ENCODE results near the gene CEP55.

The CEP55 gene

DNA sequence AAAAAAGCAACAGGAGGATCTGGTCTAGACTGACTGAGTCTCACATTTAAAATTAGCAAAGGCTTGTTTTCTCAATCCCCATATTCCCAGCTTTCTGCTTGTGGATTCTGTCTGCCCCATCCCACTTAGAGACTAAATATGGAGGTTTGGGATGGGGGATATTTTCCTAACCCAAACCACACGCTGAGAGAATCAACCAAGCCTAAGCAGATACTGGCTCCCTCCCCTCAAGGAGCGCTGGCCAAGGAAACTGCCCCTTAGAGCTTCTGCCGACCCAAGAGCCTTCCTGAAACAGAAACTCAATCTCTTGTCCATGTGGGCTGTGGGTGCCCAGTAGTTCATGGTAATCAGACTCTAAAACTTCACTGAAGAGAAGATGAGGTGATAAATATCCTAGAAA, 74.0 kb downstream of the CEP55 start:
- H3K27ac ChIP-seq (replicated peaks) = no peak overlapping the region
- H3K27me3 ChIP-seq (ENCODE audit: insufficient read depth, poor library complexity, severe bottlenecking) = no peaks in the 10 kb centered on the region
- TF ChIP-seq GABPA (IDR thresholded peaks at IDR 0.05; ENCODE audit: low read depth) (no peak), CTCF (IDR thresholded peaks at IDR 0.05; ENCODE audit: insufficient read depth, low read length) (no peak), SPI1 (IDR thresholded peaks at IDR 0.05; ENCODE audit: borderline replicate concordance, low read depth) (no peak), POLR2AphosphoS5 (IDR thresholded peaks at IDR 0.05; ENCODE audit: low read depth) (no peak)
- TF ChIP-seq, protein P1, sequence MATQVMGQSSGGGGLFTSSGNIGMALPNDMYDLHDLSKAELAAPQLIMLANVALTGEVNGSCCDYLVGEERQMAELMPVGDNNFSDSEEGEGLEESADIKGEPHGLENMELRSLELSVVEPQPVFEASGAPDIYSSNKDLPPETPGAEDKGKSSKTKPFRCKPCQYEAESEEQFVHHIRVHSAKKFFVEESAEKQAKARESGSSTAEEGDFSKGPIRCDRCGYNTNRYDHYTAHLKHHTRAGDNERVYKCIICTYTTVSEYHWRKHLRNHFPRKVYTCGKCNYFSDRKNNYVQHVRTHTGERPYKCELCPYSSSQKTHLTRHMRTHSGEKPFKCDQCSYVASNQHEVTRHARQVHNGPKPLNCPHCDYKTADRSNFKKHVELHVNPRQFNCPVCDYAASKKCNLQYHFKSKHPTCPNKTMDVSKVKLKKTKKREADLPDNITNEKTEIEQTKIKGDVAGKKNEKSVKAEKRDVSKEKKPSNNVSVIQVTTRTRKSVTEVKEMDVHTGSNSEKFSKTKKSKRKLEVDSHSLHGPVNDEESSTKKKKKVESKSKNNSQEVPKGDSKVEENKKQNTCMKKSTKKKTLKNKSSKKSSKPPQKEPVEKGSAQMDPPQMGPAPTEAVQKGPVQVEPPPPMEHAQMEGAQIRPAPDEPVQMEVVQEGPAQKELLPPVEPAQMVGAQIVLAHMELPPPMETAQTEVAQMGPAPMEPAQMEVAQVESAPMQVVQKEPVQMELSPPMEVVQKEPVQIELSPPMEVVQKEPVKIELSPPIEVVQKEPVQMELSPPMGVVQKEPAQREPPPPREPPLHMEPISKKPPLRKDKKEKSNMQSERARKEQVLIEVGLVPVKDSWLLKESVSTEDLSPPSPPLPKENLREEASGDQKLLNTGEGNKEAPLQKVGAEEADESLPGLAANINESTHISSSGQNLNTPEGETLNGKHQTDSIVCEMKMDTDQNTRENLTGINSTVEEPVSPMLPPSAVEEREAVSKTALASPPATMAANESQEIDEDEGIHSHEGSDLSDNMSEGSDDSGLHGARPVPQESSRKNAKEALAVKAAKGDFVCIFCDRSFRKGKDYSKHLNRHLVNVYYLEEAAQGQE (IDR thresholded peaks at IDR 0.05; ENCODE audit: insufficient replicate concordance, low read depth) = no peak
- no peak overlapping the region for H3K4me3 ChIP-seq (replicated peaks; ENCODE audit: insufficient read depth, low read length)
- DNase-seq (ENCODE audit: low read depth in 1 of 2, low spot score in 1 of 2) = no peak

DNA sequence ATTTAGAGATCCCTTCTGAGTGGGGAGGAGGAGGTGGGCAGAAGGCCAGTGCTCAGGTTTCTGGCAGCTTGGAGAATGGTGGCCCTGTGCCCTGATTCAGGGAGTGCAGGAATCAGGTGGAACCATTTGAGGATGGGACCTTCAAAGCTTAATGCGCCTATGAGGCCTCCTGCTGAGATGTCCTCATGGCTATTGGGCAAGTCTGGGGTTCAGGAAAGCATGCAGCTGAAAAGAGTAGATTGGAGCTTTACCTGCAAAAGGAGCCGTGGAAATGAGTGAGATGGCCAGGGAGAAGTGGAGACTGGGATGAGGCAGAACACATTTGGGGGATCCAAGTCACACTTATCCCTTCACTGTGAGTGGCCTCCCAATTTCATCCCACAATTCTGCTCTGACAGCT, 76.2 kb downstream of the CEP55 start:
- no peaks in the 10 kb centered on the region for H3K27me3 ChIP-seq (ENCODE audit: insufficient read depth, poor library complexity, severe bottlenecking)
- no peak overlapping the region for H3K4me3 ChIP-seq (replicated peaks; ENCODE audit: insufficient read depth, low read length)
- TF ChIP-seq SPI1 (IDR thresholded peaks at IDR 0.05; ENCODE audit: borderline replicate concordance, low read depth) = no peak
- TF ChIP-seq, protein P1 (IDR thresholded peaks at IDR 0.05; ENCODE audit: insufficient replicate concordance, low read depth) = peak; percentile 19
- peak in 1 of 2 experiments; percentile 55 for DNase-seq (ENCODE audit: low read depth in 1 of 2, low spot score in 1 of 2)
- H3K27ac ChIP-seq (replicated peaks) = peak overlapping the region; percentile 70

DNA sequence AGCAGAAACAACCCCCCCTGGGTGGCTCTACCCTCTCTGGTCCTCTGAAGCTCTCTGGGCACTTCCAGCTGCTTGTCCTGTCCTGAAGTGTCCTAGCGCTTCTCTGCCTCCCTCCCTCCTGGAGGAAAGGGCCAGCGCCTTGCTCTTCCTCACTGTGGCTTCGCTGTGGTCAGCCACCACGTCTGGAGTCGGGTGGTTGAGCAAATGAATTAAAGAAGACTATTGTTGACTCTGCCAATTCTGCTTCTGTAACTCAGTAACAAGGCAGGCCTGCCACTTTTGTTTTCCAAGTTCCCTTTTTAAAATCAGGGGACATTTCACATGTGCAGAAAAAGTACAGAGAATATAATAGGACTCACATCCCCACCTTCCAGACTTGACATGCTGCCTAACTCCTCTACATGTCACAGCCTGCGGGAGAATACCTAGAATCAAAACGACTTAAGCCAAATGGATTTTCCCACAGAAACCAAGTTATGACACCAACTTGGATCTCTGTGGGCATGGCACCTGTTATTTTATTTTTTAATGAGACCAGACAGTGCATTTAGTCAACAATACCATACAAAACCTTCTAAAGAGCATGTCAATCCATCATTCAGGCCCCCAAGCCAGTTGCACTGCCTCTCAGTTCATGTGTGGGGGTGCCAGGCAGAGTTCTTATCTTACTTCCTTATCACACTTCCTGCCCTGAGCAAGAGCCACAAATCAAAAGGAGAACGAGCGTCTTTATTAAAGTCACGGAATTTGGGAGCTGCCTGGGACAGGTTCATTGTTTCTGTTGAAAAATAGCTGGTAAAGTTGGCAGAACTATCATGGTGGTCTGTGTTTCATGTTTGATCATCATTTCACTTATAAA, 76.9 kb downstream of the CEP55 start:
- TF ChIP-seq SPI1 (IDR thresholded peaks at IDR 0.05; ENCODE audit: borderline replicate concordance, low read depth) = peak; percentile 80
- TF ChIP-seq, protein P1 (IDR thresholded peaks at IDR 0.05; ENCODE audit: insufficient replicate concordance, low read depth) = no peak
- no peak for TF ChIP-seq CTCF (IDR thresholded peaks at IDR 0.05; ENCODE audit: insufficient read depth, low read length)
- 0 out of 2 replicates have a peak, but pooled peaks have one; percentile 1 for TF ChIP-seq GABPA (IDR thresholded peaks at IDR 0.05; ENCODE audit: low read depth)
- peak; percentile 61; the same call in 1 of the 2 replicates for TF ChIP-seq POLR2AphosphoS5 (IDR thresholded peaks at IDR 0.05; ENCODE audit: low read depth)
- no peaks in the 10 kb centered on the region for H3K27me3 ChIP-seq (ENCODE audit: insufficient read depth, poor library complexity, severe bottlenecking)
- DNase-seq (ENCODE audit: low read depth in 1 of 2, low spot score in 1 of 2) = peak; percentile 78 to 88
- peak overlapping the region; percentile 70 for H3K27ac ChIP-seq (replicated peaks)
- no peak overlapping the region for H3K4me3 ChIP-seq (replicated peaks; ENCODE audit: insufficient read depth, low read length)

Measured in HL-60 (cell line).